HepG2 (cell line): ENCODE data around the gene CDYL2. TPM values are rescaled to one million over a fixed set of nuclear protein-coding genes. Genes with fewer than 3 reads are reported as not detected.

Experiments used
- ATAC-seq: fragments of 200-7000 bp; cut with Tn5 transposase; 3 replicates; pipeline ENCODE4 v1.9.1; 2020; ENCODE audit warnings: mild to moderate bottlenecking, moderate library complexity
- BruUV-seq: library from RNA; stranded (reverse); fragments of 400-500 nt; replicated peaks from 2 replicates; lab custom pipeline; 2021; lab: Mats Ljungman, UMichigan
- CTCF ChIA-PET: fragments of 300-600 bp; formaldehyde crosslinking; extraction: SDS; loops from one replicate; lab custom pipeline; 2021; ENCODE audit warnings: low total read pairs, inconsistent platforms, low intra/inter-chr PET ratio; lab: Yijun Ruan, JAX
- POLR2A ChIA-PET: fragments of 350-600 bp; sonication (Branson Sonifier 250); formaldehyde crosslinking; loops from one replicate; lab custom pipeline; 2020; ENCODE audit warnings: antibody characterized with exemption, inconsistent platforms; lab: Yijun Ruan, JAX
- DNase-seq: peaks from one replicate; pipeline ENCODE4 v3.0.0-alpha.2; 2015; ENCODE audit warnings: low spot score
- FAIRE-seq: peaks from 3 replicates; lab custom pipeline; 2011; peaks lifted over from hg19 to GRCh38; lab: Jason Lieb, UNC
- H2AFZ ChIP-seq: one replicate; pipeline ENCODE4 v1.6.1; 2011; ENCODE audit warnings: low read length, inconsistent platforms
- H3K27ac ChIP-seq: fragments of 300-600 bp; 3 replicates; pipeline ENCODE4 v1.8.0; 2011; ENCODE audit warnings: mixed run types, mild to moderate bottlenecking, mixed read lengths, low read length, inconsistent platforms; ENCODE audit not compliant: insufficient read depth; ENCODE audit errors: extremely low read length
- H3K27me3 ChIP-seq, 2 experiments: fragments of 200-600 bp in 1 of 2; 2 replicates in 1 of 2; 3 replicates in 1 of 2; pipeline versions ENCODE4 v1.6.0 to v1.8.0; 2011; ENCODE audit warnings: low read length in 2 of 2, mild to moderate bottlenecking in 2 of 2, moderate library complexity in 2 of 2, inconsistent platforms in 1 of 2; ENCODE audit not compliant: insufficient read depth in 2 of 2, control insufficient read depth in 1 of 2
- H3K36me3 ChIP-seq, 2 experiments: fragments of 200-600 bp in 1 of 2; replicated peaks in 1 of 2; 2 replicates in 1 of 2; 3 replicates in 1 of 2; pipeline versions ENCODE4 v1.5.1 to v1.8.0; 2011; ENCODE audit warnings: low read length in 2 of 2, inconsistent platforms in 1 of 2; ENCODE audit not compliant: insufficient read depth in 2 of 2, control insufficient read depth in 1 of 2
- H3K4me1 ChIP-seq: 2 replicates; pipeline ENCODE4 v1.5.1; 2012; ENCODE audit warnings: low read length, inconsistent platforms; ENCODE audit not compliant: insufficient read depth
- H3K4me2 ChIP-seq: 2 replicates; pipeline ENCODE4 v1.6.0; 2011; ENCODE audit warnings: low read depth, low read length, inconsistent platforms
- H3K4me3 ChIP-seq, 3 experiments: fragments of 200-600 bp in 1 of 3; sonication (generic), shearing (Covaris generic) in 1 of 3; replicated peaks in 1 of 3; 2 replicates each; pipeline ENCODE4 v1.5.1; 2011 to 2016; ENCODE audit warnings: low read length in 3 of 3, inconsistent platforms in 2 of 3, low read depth in 2 of 3, mild to moderate bottlenecking in 2 of 3, control low read depth in 1 of 3, mixed read lengths in 1 of 3; ENCODE audit not compliant: insufficient read depth in 1 of 3
- H3K79me2 ChIP-seq: one replicate; pipeline ENCODE4 v1.6.1; 2011; ENCODE audit warnings: low read length, inconsistent platforms; ENCODE audit not compliant: insufficient read depth
- H3K9ac ChIP-seq: 2 replicates; pipeline ENCODE4 v1.6.0; 2011; ENCODE audit warnings: mild to moderate bottlenecking, low read depth, low read length, inconsistent platforms; ENCODE audit not compliant: insufficient read depth
- H3K9me3 ChIP-seq: 2 replicates; pipeline ENCODE4 v1.5.1; 2012; ENCODE audit warnings: mild to moderate bottlenecking, low read length
- H4K20me1 ChIP-seq: 2 replicates; pipeline ENCODE4 v1.6.0; 2011; ENCODE audit warnings: inconsistent platforms, mild to moderate bottlenecking, low read length, moderate library complexity; ENCODE audit not compliant: insufficient read depth
- ASH2L ChIP-seq: fragments of 300-600, 200-600 bp; sonication (generic); IDR thresholded peaks from 2 replicates; pipeline ENCODE4 v1.7.0; 2017; ENCODE audit warnings: low read depth, mild to moderate bottlenecking, moderate library complexity, mixed read lengths, low read length; ENCODE audit not compliant: insufficient read length
- ATF7 ChIP-seq, 2 experiments: fragments of 450-650 bp in 1 of 2; sonication (generic) in 1 of 2; formaldehyde crosslinking in 1 of 2; IDR thresholded peaks; 2 replicates each; pipeline versions ENCODE4 v1.4.0 to v1.6.1; 2016 to 2020; ENCODE audit warnings: antibody characterized with exemption in 1 of 2, mild to moderate bottlenecking in 1 of 2, missing genetic modification reagents in 1 of 2
- ATM ChIP-seq: fragments of 450-650 bp; IDR thresholded peaks from 2 replicates; pipeline ENCODE4 v1.7.1; 2017; ENCODE audit warnings: mild to moderate bottlenecking, borderline replicate concordance
- CBX2 ChIP-seq, 2 experiments: fragments of 200-600 bp in 1 of 2; sonication (generic); formaldehyde crosslinking in 1 of 2; IDR thresholded peaks; 2 replicates each; pipeline versions ENCODE4 v1.7.0 to v1.8.1; 2018 to 2022; ENCODE audit warnings: low read depth in 2 of 2, low read length in 1 of 2, mild to moderate bottlenecking in 1 of 2, missing genetic modification reagents in 1 of 2
- CCAR2 ChIP-seq: fragments of 200-400 bp; formaldehyde crosslinking; optimal IDR thresholded peaks from 2 replicates; pipeline ENCODE3; 2018; ENCODE audit warnings: low read depth, mild to moderate bottlenecking, low read length, moderate library complexity
- FOXK1 ChIP-seq: sonication (generic); formaldehyde crosslinking; IDR thresholded peaks from 2 replicates; pipeline ENCODE4 v1.4.0; 2020; ENCODE audit warnings: low read depth, missing genetic modification reagents, borderline replicate concordance
- FOXP1 ChIP-seq, 2 experiments: fragments of 450-650 bp in 1 of 2; IDR thresholded peaks; 2 replicates each; pipeline ENCODE4 v1.6.1; 2017 to 2018; ENCODE audit warnings: antibody characterized with exemption in 1 of 2
- HCFC1 ChIP-seq: fragments of 150-350 bp; IDR thresholded peaks from 2 replicates; pipeline ENCODE4 v1.6.1; 2014; ENCODE audit warnings: low read depth, low read length
- LCORL ChIP-seq, 2 experiments: fragments of 450-650 bp in 1 of 2; sonication (generic) in 1 of 2; formaldehyde crosslinking in 1 of 2; IDR thresholded peaks; 2 replicates each; pipeline versions ENCODE4 v1.5.0 to v1.6.1; 2017 to 2020; ENCODE audit warnings: antibody characterized with exemption in 1 of 2, missing genetic modification reagents in 1 of 2
- MAF1 ChIP-seq: sonication (generic); formaldehyde crosslinking; IDR thresholded peaks from 2 replicates; pipeline ENCODE4 v1.5.0; 2020; ENCODE audit warnings: missing genetic modification reagents, borderline replicate concordance
- PRPF4 ChIP-seq: fragments of 200-400 bp; formaldehyde crosslinking; IDR thresholded peaks from 2 replicates; pipeline ENCODE4 v1.6.1; 2016; ENCODE audit warnings: low read length, low read depth; ENCODE audit not compliant: poor library complexity, severe bottlenecking
- RBAK ChIP-seq: sonication (generic); formaldehyde crosslinking; IDR thresholded peaks from 2 replicates; pipeline ENCODE4 v1.5.1; 2020; ENCODE audit warnings: mild to moderate bottlenecking, missing genetic modification reagents
- SP1 ChIP-seq, 2 experiments: fragments of 450-650 bp in 1 of 2; sonication (generic) in 1 of 2; formaldehyde crosslinking in 1 of 2; IDR thresholded peaks; 2 replicates each; pipeline versions ENCODE4 v1.4.0 to v1.6.1; 2016 to 2020; ENCODE audit warnings: missing genetic modification reagents in 1 of 2
- SRF ChIP-seq: IDR thresholded peaks from 2 replicates; pipeline ENCODE4 v1.6.1; 2011; ENCODE audit warnings: mild to moderate bottlenecking, low read depth, low read length, moderate library complexity
- ZNF3 ChIP-seq: IDR thresholded peaks from 2 replicates; pipeline ENCODE4 v1.7.0; 2017; ENCODE audit warnings: inconsistent platforms
- ZNF350 ChIP-seq: sonication (generic); formaldehyde crosslinking; IDR thresholded peaks from 2 replicates; pipeline ENCODE4 v1.4.0; 2020; ENCODE audit warnings: mild to moderate bottlenecking, low read depth, missing genetic modification reagents, borderline replicate concordance
- ZNF510 ChIP-seq: sonication (generic); formaldehyde crosslinking; IDR thresholded peaks from 2 replicates; pipeline ENCODE4 v1.4.0; 2020; ENCODE audit warnings: low read depth, mild to moderate bottlenecking, missing genetic modification reagents
- ZNF547 ChIP-seq: sonication (generic); formaldehyde crosslinking; IDR thresholded peaks from 2 replicates; pipeline ENCODE4 v1.5.1; 2020; ENCODE audit warnings: mild to moderate bottlenecking, missing genetic modification reagents
- ZNF552 ChIP-seq: sonication (generic); formaldehyde crosslinking; IDR thresholded peaks from 2 replicates; pipeline ENCODE4 v1.9.0; 2022; ENCODE audit warnings: missing genetic modification reagents, mild to moderate bottlenecking, borderline replicate concordance
- ZNF569 ChIP-seq: sonication (generic); formaldehyde crosslinking; IDR thresholded peaks from 2 replicates; pipeline ENCODE4 v1.5.0; 2020; ENCODE audit warnings: mild to moderate bottlenecking, missing genetic modification reagents, moderate library complexity, borderline replicate concordance
- ZNF83 ChIP-seq: sonication (generic); formaldehyde crosslinking; IDR thresholded peaks from 2 replicates; pipeline ENCODE4 v1.4.0; 2020; ENCODE audit warnings: missing genetic modification reagents, mild to moderate bottlenecking, borderline replicate concordance
- WGBS: methylation state at CpG from one replicate; pipeline ENCODE4 v1.1.6; 2017; ENCODE audit warnings: low lambda C conversion rate; 5-methylcytosine and 5-hydroxymethylcytosine counted together
- in situ Hi-C: cut with HindIII; loops from 2 replicates; pipeline ENCODE4 v1.10.0; 2017; ENCODE audit warnings: low pct_unique_long_range_greater_than_20kb; ENCODE audit not compliant: extremely low pct_ligation_motif_present
- intact Hi-C: fragments of 100-400 bp; cut with micrococcal nuclease; formaldehyde crosslinking; loops from one replicate; pipeline ENCODE4 v1.10.0; 2022; ENCODE audit not compliant: unreplicated experiment
- polyA plus RNA-seq, 8 experiments: library from polyadenylated mRNA; depleted of rRNA in 3 of 8; stranded (reverse) in 7 of 8; unstranded in 1 of 8; fragments of >200 nt; fragmentation: Illumina TruSeq in 4 of 8; extraction: Trizol in 4 of 8; gene quantifications; 2 replicates each; pipeline versions ENCODE4 v1.2.1 to v1.2.3, GENCODE V29; 2011 to 2016; ENCODE audit warnings: low read depth in 4 of 8, missing spikeins in 1 of 8, mixed read lengths in 1 of 8; ENCODE audit not compliant: insufficient read depth in 1 of 8
- total RNA-seq, 5 experiments: library from RNA; depleted of rRNA; stranded (reverse); fragments of >200 nt; fragmentation: Illumina TruSeq; extraction: Trizol; gene quantifications; 2 replicates each; pipeline ENCODE4 v1.2.3, GENCODE V29; 2016; ENCODE audit warnings: low read depth in 1 of 5
- TF ChIP-seq, protein P1 (sequence below): sonication (generic); formaldehyde crosslinking; IDR thresholded peaks from 2 replicates; pipeline ENCODE4 v1.8.1; 2023; ENCODE audit warnings: mild to moderate bottlenecking, moderate library complexity, missing genetic modification reagents
- TF ChIP-seq, protein P2 (sequence below): sonication (generic); formaldehyde crosslinking; IDR thresholded peaks from 2 replicates; pipeline ENCODE4 v1.4.0; 2020; ENCODE audit warnings: missing genetic modification reagents, mild to moderate bottlenecking, borderline replicate concordance

CDYL2 gene
- total and polyA plus RNA-seq, 2 of the 13 experiments (the other 11 are each of a cell fraction or from before 2014, with no cell fraction given), result 0.07 to 0.35 TPM

DNA sequence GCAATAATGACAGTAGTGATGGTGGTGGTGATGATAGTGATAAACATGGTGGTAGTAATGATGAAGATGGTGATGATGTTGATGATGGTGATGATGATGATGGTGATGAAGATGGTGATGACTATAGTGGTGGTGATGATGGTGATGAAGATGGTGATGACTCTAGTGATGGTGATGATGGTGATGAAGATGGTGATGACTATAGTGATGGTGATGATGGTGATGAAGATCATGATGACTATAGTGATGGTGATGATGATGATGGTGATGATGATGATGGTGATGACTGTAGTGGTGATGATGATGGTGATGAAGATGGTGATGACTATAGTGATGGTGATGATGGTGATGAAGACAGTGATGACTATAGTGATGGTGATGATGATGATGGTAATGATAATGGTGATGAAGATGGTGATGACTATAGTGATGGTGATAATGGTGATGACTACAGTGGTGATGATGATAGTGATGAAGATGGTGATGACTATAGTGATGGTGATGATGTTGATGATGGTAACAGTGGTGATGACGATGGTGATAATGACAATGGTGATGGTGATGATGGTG is 228.0 kb downstream of the CDYL2 start:
- no peak overlapping the region for H3K9ac ChIP-seq
- H3K36me3 ChIP-seq, result no peaks in the 10 kb centered on the region
- no peak overlapping the region for H2AFZ ChIP-seq
- H3K4me2 ChIP-seq, result no peak overlapping the region
- DNase-seq (no peak), FAIRE-seq (no peak), ATAC-seq (no peak)
- in situ Hi-C loops, result no loop called here
- H3K27ac ChIP-seq, result no peak overlapping the region
- no peaks in the 10 kb centered on the region for H3K79me2 ChIP-seq
- H4K20me1 ChIP-seq, result no peaks in the 10 kb centered on the region
- no peaks in the 10 kb centered on the region for H3K27me3 ChIP-seq
- intact Hi-C loops, result no loop called here
- no TSS peak for BruUV-seq
- ChIA-PET POLR2A (no interaction called here), CTCF (no interaction called here)
- peaks cover 7% of the 10 kb centered on the region; the same call in 1 of the 2 replicates for H3K9me3 ChIP-seq
- H3K4me1 ChIP-seq, result no peaks in the 10 kb centered on the region
- WGBS, result 0% methylated on average over 1 of the region's 1 CpG
- H3K4me3 ChIP-seq, result no peak overlapping the region
- TF ChIP-seq ZNF83 (CRISPR knock-in tag) (no peak), ASH2L (no peak), LCORL (IDR thresholded peaks at IDR 0.05) (peak; percentile 51; the same call in 1 of the 2 replicates), LCORL (CRISPR knock-in tag; IDR thresholded peaks at IDR 0.05) (no peak), MAF1 (CRISPR knock-in tag) (no peak), ZNF350 (no peak), SP1 (IDR thresholded peaks at IDR 0.05) (no peak), SP1 (CRISPR knock-in tag; IDR thresholded peaks at IDR 0.05) (no peak), RBAK (no peak), PRPF4 (no peak), CCAR2 (no peak), ZNF569 (CRISPR knock-in tag) (no peak), FOXP1 (IDR thresholded peaks at IDR 0.05) (0 out of 2 replicates have a peak, but pooled peaks have one; percentile 46), FOXP1 (CRISPR knock-in tag; IDR thresholded peaks at IDR 0.05) (no peak), ZNF547 (no peak), ZNF552 (CRISPR knock-in tag) (no peak), ATF7 (IDR thresholded peaks at IDR 0.05) (peak; percentile 71; the same call in 1 of the 2 replicates), ATF7 (CRISPR knock-in tag; IDR thresholded peaks at IDR 0.05) (no peak), ATM (peak; percentile 12; the same call in 1 of the 2 replicates), CBX2 (IDR thresholded peaks at IDR 0.05; ENCODE audit: low read depth, low read length) (no peak), CBX2 (CRISPR knock-in tag; IDR thresholded peaks at IDR 0.05; ENCODE audit: low read depth) (no peak), HCFC1 (no peak), FOXK1 (no peak), SRF (no peak), ZNF3 (CRISPR knock-in tag) (no peak), ZNF510 (CRISPR knock-in tag) (no peak)
- TF ChIP-seq, protein P1, sequence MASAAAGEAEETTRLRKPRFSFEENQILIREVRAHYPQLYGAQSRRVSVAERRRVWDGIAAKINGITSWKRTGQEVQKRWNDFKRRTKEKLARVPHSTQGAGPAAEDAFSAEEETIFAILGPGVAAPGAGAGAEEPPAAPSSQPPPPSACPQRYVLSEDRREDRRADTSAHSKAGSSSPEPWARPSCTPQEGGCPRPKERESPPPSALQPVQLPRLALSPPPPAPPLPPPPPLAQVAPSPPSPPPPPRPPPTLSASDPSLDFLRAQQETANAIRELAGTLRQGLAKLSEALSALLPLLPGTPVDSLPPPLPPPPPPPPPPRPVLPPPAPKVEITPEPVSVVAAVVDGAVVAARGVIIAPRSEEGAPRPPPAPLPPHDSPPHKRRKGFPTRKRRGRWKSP (CRISPR knock-in tag), result no peak
- TF ChIP-seq, protein P2, sequence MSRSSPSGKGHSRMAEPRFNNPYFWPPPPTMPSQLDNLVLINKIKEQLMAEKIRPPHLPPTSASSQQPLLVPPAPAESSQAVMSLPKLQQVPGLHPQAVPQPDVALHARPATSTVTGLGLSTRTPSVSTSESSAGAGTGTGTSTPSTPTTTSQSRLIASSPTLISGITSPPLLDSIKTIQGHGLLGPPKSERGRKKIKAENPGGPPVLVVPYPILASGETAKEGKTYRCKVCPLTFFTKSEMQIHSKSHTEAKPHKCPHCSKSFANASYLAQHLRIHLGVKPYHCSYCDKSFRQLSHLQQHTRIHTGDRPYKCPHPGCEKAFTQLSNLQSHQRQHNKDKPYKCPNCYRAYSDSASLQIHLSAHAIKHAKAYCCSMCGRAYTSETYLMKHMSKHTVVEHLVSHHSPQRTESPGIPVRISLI (CRISPR knock-in tag), result no peak
